H1 (cell line): ENCODE results near the gene PCDHGA8. TPM values are rescaled to one million over a fixed set of nuclear protein-coding genes. Genes with fewer than 3 reads are reported as not detected.

Experiments used
- BRCA1 ChIP-seq: IDR thresholded peaks from 2 replicates; pipeline ENCODE4 v1.6.1; 2012; ENCODE audit warnings: low read depth, low read length, improper control_type of control experiment
- CBX5 ChIP-seq: fragments of 300-800, 300-1000 bp; sonication (generic); IDR thresholded peaks from 2 replicates; pipeline ENCODE4 v1.7.1; 2016; ENCODE audit warnings: antibody characterized with exemption, low read length, low read depth
- CEBPB ChIP-seq: IDR thresholded peaks from 2 replicates; pipeline ENCODE4 v1.6.1; 2012; ENCODE audit warnings: low read depth, low read length
- HDAC6 ChIP-seq: IDR thresholded peaks from one replicate; pipeline ENCODE4 v1.7.1; 2012; ENCODE audit warnings: low read depth, mild to moderate bottlenecking, inconsistent platforms, low read length, moderate library complexity
- MAX ChIP-seq: IDR thresholded peaks from 2 replicates; pipeline ENCODE4 v1.6.1; 2012; ENCODE audit warnings: inconsistent platforms
- POLR2A ChIP-seq, 2 experiments: IDR thresholded peaks; 1 replicate in 1 of 2; 2 replicates in 1 of 2; pipeline ENCODE4 v1.6.1; 2011; ENCODE audit warnings: low read depth in 2 of 2, low read length in 2 of 2, mild to moderate bottlenecking in 2 of 2; ENCODE audit errors: control extremely low read depth in 1 of 2
- RAD21 ChIP-seq, 2 experiments: IDR thresholded peaks in 1 of 2; conservative IDR thresholded peaks in 1 of 2; 2 replicates each; pipeline ENCODE4 v1.6.1; 2011; ENCODE audit warnings: low read depth in 2 of 2, low read length in 2 of 2, improper control_type of control experiment in 1 of 2, inconsistent platforms in 1 of 2, mild to moderate bottlenecking in 1 of 2, moderate library complexity in 1 of 2
- TBP ChIP-seq: IDR thresholded peaks from 2 replicates; pipeline ENCODE4 v1.6.1; 2011; ENCODE audit warnings: low read depth, low read length, improper control_type of control experiment
- USF2 ChIP-seq: IDR thresholded peaks from 2 replicates; pipeline ENCODE4 v1.6.1; 2011; ENCODE audit warnings: low read length, improper control_type of control experiment
- polyA plus RNA-seq, 7 experiments: library from polyadenylated mRNA; depleted of rRNA in 3 of 7; stranded (reverse) in 5 of 7; unstranded in 2 of 7; fragments of >200 nt in 5 of 7; fragments of 200-250 nt in 2 of 7; gene quantifications; 1 replicate in 5 of 7; 2 replicates in 1 of 7; 4 replicates in 1 of 7; pipeline versions ENCODE4 v1.2.1 to v1.2.3, GENCODE V29; 2011 to 2013; ENCODE audit warnings: missing spikeins in 2 of 7, mixed read lengths in 2 of 7
- total RNA-seq: library from RNA; stranded (reverse); fragmentation: NEBNext Ultra II Directional; extraction: Animal tissue kit (Norgen Biotek cat#: 25700); gene quantifications from 2 replicates; pipeline ENCODE4 v1.2.1, GENCODE V29; 2021

Gene PCDHGA8
- total and polyA plus RNA-seq, 2 of the 8 experiments (the other 6 are each of a cell fraction or from before 2014, with no cell fraction given), result 0.79 to 1.4 TPM

GRCh38 chr5:141343242-141343952 lies 49.0 kb upstream of the PCDHGA8 start, which contains the start of gene PCDHGA3 (continued):
- no peak for TF ChIP-seq BRCA1
- TF ChIP-seq TBP, result no peak
- TF ChIP-seq HDAC6, result no peak
- TF ChIP-seq MAX, result no peak
- no peak for TF ChIP-seq POLR2A (IDR thresholded peaks at IDR 0.05; ENCODE audit: control extremely low read depth in 1 of 2, low read depth in 2 of 2, low read length in 2 of 2)
- TF ChIP-seq RAD21 (IDR thresholded peaks at IDR 0.05 in 1 of 2, conservative IDR thresholded peaks at IDR 0.05 in 1 of 2; ENCODE audit: low read depth in 2 of 2, low read length in 2 of 2), result peak; percentile 54 to 65
- TF ChIP-seq USF2, result no peak
- TF ChIP-seq CEBPB, result no peak
- no peak for TF ChIP-seq CBX5
